ENCODE results near the gene NRG3.

NRG3 gene

GRCh38 chr10:81957976-81958375 lies 83.0 kb downstream of the NRG3 start:
- H3K27me3 Mint-ChIP-seq = no peaks in the 10 kb centered on the region
- H3K36me3 Mint-ChIP-seq = no peaks in the 10 kb centered on the region
- H3K4me3 Mint-ChIP-seq = no peak overlapping the region
- ATAC-seq (ENCODE audit: low read depth) (no peak), DNase-seq (ENCODE audit: low spot score in 2 of 2) (no peak)
- no peaks in the 10 kb centered on the region for H3K4me1 Mint-ChIP-seq
- H3K9me3 Mint-ChIP-seq = peaks cover 2% of the 10 kb centered on the region
- no peak overlapping the region for H3K27ac Mint-ChIP-seq

GRCh38 chr10:81959016-81959415 lies 84.0 kb downstream of the NRG3 start:
- no peaks in the 10 kb centered on the region for H3K27me3 Mint-ChIP-seq
- H3K9me3 Mint-ChIP-seq = peaks cover 2% of the 10 kb centered on the region
- no peak overlapping the region for H3K4me3 Mint-ChIP-seq
- H3K27ac Mint-ChIP-seq = no peak overlapping the region
- no peaks in the 10 kb centered on the region for H3K36me3 Mint-ChIP-seq
- no peak for ATAC-seq (ENCODE audit: low read depth)
- no peak for DNase-seq (ENCODE audit: low spot score in 2 of 2)
- no peaks in the 10 kb centered on the region for H3K4me1 Mint-ChIP-seq

GRCh38 chr10:81961451-81962184 lies 86.6 kb downstream of the NRG3 start:
- DNase-seq (ENCODE audit: low spot score in 2 of 2) (no peak), ATAC-seq (ENCODE audit: low read depth) (no peak)
- no peaks in the 10 kb centered on the region for H3K36me3 Mint-ChIP-seq
- no peaks in the 10 kb centered on the region for H3K4me1 Mint-ChIP-seq
- H3K27ac Mint-ChIP-seq = no peak overlapping the region
- H3K9me3 Mint-ChIP-seq = peaks cover 2% of the 10 kb centered on the region
- H3K4me3 Mint-ChIP-seq = no peak overlapping the region
- H3K27me3 Mint-ChIP-seq = no peaks in the 10 kb centered on the region

- H3K9me3 Mint-ChIP-seq = no peaks in the 10 kb centered on the region
- no peaks in the 10 kb centered on the region for H3K27me3 Mint-ChIP-seq
- H3K4me3 Mint-ChIP-seq = no peak overlapping the region
- no peak overlapping the region for H3K27ac Mint-ChIP-seq
- no peak for DNase-seq (ENCODE audit: low spot score in 2 of 2)
- ATAC-seq (ENCODE audit: low read depth) = no peak
- H3K36me3 Mint-ChIP-seq = no peaks in the 10 kb centered on the region
- H3K4me1 Mint-ChIP-seq = no peaks in the 10 kb centered on the region
Observed at GRCh38 chr10:81963606-81964005, 88.6 kb downstream of the NRG3 start.

GRCh38 chr10:81967716-81968115 lies 92.7 kb downstream of the NRG3 start:
- Mint-ChIP-seq H3K4me1 (no peaks in the 10 kb centered on the region), H3K27me3 (no peaks in the 10 kb centered on the region), H3K27ac (no peak overlapping the region), H3K9me3 (peaks cover 10% of the 10 kb centered on the region), H3K36me3 (no peaks in the 10 kb centered on the region), H3K4me3 (no peak overlapping the region)
- DNase-seq (ENCODE audit: low spot score in 2 of 2) (no peak), ATAC-seq (ENCODE audit: low read depth) (no peak)

- ATAC-seq (ENCODE audit: low read depth) (no peak), DNase-seq (ENCODE audit: low spot score in 2 of 2) (no peak)
- Mint-ChIP-seq H3K27me3 (no peaks in the 10 kb centered on the region), H3K27ac (no peak overlapping the region), H3K9me3 (peaks cover 16% of the 10 kb centered on the region), H3K36me3 (no peaks in the 10 kb centered on the region), H3K4me3 (no peak overlapping the region), H3K4me1 (no peaks in the 10 kb centered on the region)
Observed at GRCh38 chr10:81969136-81969535, 94.1 kb downstream of the NRG3 start.

- H3K27ac Mint-ChIP-seq = no peak overlapping the region
- H3K4me3 Mint-ChIP-seq = no peak overlapping the region
- DNase-seq (ENCODE audit: low spot score in 2 of 2) (no peak), ATAC-seq (ENCODE audit: low read depth) (no peak)
- no peaks in the 10 kb centered on the region for H3K4me1 Mint-ChIP-seq
- peaks cover 8% of the 10 kb centered on the region for H3K9me3 Mint-ChIP-seq
- no peaks in the 10 kb centered on the region for H3K27me3 Mint-ChIP-seq
- no peaks in the 10 kb centered on the region for H3K36me3 Mint-ChIP-seq
Observed at GRCh38 chr10:81978238-81978637, 103.2 kb downstream of the NRG3 start.

GRCh38 chr10:81981724-81982123 lies 106.7 kb downstream of the NRG3 start:
- ATAC-seq (ENCODE audit: low read depth) = no peak
- Mint-ChIP-seq H3K27me3 (no peaks in the 10 kb centered on the region), H3K4me1 (no peaks in the 10 kb centered on the region), H3K27ac (no peak overlapping the region), H3K36me3 (no peaks in the 10 kb centered on the region), H3K9me3 (no peaks in the 10 kb centered on the region), H3K4me3 (no peak overlapping the region)
- DNase-seq (ENCODE audit: low spot score in 2 of 2) = no peak

- Mint-ChIP-seq H3K4me1 (no peaks in the 10 kb centered on the region), H3K36me3 (no peaks in the 10 kb centered on the region), H3K9me3 (peaks cover 6% of the 10 kb centered on the region), H3K4me3 (no peak overlapping the region), H3K27ac (no peak overlapping the region), H3K27me3 (no peaks in the 10 kb centered on the region)
- DNase-seq (ENCODE audit: low spot score in 2 of 2) = no peak
- ATAC-seq (ENCODE audit: low read depth) = no peak
Observed at GRCh38 chr10:81984428-81984827, 109.4 kb downstream of the NRG3 start.

GRCh38 chr10:81995254-81995653 lies 120.3 kb downstream of the NRG3 start:
- H3K27ac Mint-ChIP-seq = no peak overlapping the region
- H3K4me3 Mint-ChIP-seq = no peak overlapping the region
- H3K9me3 Mint-ChIP-seq = peaks cover 2% of the 10 kb centered on the region
- no peaks in the 10 kb centered on the region for H3K4me1 Mint-ChIP-seq
- ATAC-seq (ENCODE audit: low read depth) (no peak), DNase-seq (ENCODE audit: low spot score in 2 of 2) (no peak)
- no peaks in the 10 kb centered on the region for H3K27me3 Mint-ChIP-seq
- H3K36me3 Mint-ChIP-seq = no peaks in the 10 kb centered on the region

- DNase-seq (ENCODE audit: low spot score in 2 of 2) (no peak), ATAC-seq (ENCODE audit: low read depth) (no peak)
- no peaks in the 10 kb centered on the region for H3K27me3 Mint-ChIP-seq
- H3K4me1 Mint-ChIP-seq = no peaks in the 10 kb centered on the region
- H3K36me3 Mint-ChIP-seq = no peaks in the 10 kb centered on the region
- H3K9me3 Mint-ChIP-seq = peaks cover 2% of the 10 kb centered on the region
- H3K27ac Mint-ChIP-seq = no peak overlapping the region
- H3K4me3 Mint-ChIP-seq = no peak overlapping the region
Observed at GRCh38 chr10:81996927-81997326, 121.9 kb downstream of the NRG3 start.

GRCh38 chr10:82020999-82021398 lies 146.0 kb downstream of the NRG3 start:
- Mint-ChIP-seq H3K36me3 (no peaks in the 10 kb centered on the region), H3K4me1 (no peaks in the 10 kb centered on the region), H3K9me3 (peaks cover 11% of the 10 kb centered on the region), H3K27me3 (no peaks in the 10 kb centered on the region), H3K27ac (no peak overlapping the region), H3K4me3 (no peak overlapping the region)
- DNase-seq (ENCODE audit: low spot score in 2 of 2) (no peak), ATAC-seq (ENCODE audit: low read depth) (no peak)

GRCh38 chr10:82027711-82028110 lies 152.7 kb downstream of the NRG3 start:
- Mint-ChIP-seq H3K4me1 (no peaks in the 10 kb centered on the region), H3K4me3 (no peak overlapping the region), H3K27me3 (no peaks in the 10 kb centered on the region), H3K36me3 (no peaks in the 10 kb centered on the region), H3K9me3 (peaks cover 4% of the 10 kb centered on the region), H3K27ac (no peak overlapping the region)
- no peak for DNase-seq (ENCODE audit: low spot score in 2 of 2)
- ATAC-seq (ENCODE audit: low read depth) = no peak

GRCh38 chr10:82037076-82037475 lies 162.1 kb downstream of the NRG3 start:
- H3K4me3 Mint-ChIP-seq = no peak overlapping the region
- H3K36me3 Mint-ChIP-seq = no peaks in the 10 kb centered on the region
- DNase-seq (ENCODE audit: low spot score in 2 of 2) (no peak), ATAC-seq (ENCODE audit: low read depth) (no peak)
- H3K27ac Mint-ChIP-seq = no peak overlapping the region
- no peaks in the 10 kb centered on the region for H3K4me1 Mint-ChIP-seq
- no peaks in the 10 kb centered on the region for H3K27me3 Mint-ChIP-seq
- H3K9me3 Mint-ChIP-seq = peaks cover 5% of the 10 kb centered on the region

GRCh38 chr10:82038587-82038986 lies 163.6 kb downstream of the NRG3 start:
- ATAC-seq (ENCODE audit: low read depth) (no peak), DNase-seq (ENCODE audit: low spot score in 2 of 2) (no peak)
- no peak overlapping the region for H3K4me3 Mint-ChIP-seq
- H3K27ac Mint-ChIP-seq = no peak overlapping the region
- no peaks in the 10 kb centered on the region for H3K4me1 Mint-ChIP-seq
- H3K36me3 Mint-ChIP-seq = no peaks in the 10 kb centered on the region
- no peaks in the 10 kb centered on the region for H3K27me3 Mint-ChIP-seq
- H3K9me3 Mint-ChIP-seq = peaks cover 5% of the 10 kb centered on the region

All from memory B cell (primary cell).